HG02884 (cell line): Measurements from ENCODE around the gene DLL4.

ENCODE experiments used
- ATAC-seq: cut with Tn5 transposase; IDR thresholded peaks from one replicate; pipeline ENCODE4 v1.9.1; 2021; ENCODE audit warnings: mild to moderate bottlenecking, moderate library complexity; ENCODE audit not compliant: unreplicated experiment

The DLL4 gene

DNA sequence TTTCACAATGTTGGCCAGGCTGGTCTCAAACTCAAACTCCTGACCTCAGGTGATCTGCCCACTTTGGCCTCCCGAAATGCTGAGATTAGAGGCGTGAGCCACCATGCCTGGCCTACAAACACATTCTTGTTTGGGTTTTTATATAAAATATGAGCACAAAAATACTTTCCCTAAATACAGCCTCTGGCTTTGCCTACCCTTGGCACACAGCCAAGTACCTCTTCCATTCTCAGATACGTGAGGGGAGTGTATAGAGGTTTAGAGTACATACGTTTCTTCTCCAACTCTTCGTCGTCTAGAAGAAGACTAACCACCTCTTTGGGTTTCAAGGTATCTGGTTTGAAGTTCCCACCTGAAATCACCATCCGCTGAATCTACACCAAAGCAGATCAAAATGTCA lies 57.7 kb downstream of the DLL4 start:
- ATAC-seq: no peak

DNA sequence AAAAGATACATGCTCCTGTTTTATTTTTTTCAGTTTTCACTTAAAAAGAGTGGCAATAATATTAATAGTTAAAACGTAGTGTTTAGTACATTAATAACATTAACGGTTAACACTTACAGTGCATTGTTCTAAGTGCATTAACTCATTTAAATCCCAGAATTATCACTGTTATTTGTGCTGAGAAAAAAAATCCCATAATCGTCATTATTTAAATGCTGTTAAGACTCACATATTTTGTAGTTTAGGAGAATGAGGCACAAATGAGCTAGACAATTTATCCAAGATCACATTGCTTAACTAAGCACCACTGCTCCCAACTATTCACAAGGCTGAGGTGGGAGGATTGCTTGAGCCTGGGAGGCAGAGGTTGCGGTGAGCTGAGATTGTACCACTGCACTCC lies 59.0 kb downstream of the DLL4 start:
- ATAC-seq: no peak
